GM23248 (cell line): ENCODE results near the gene NFYB. TPM values are rescaled to one million over a fixed set of nuclear protein-coding genes. Genes with fewer than 3 reads are reported as not detected.
A peak's percentile ranks its signal among the peaks of the same experiment; 100 is the strongest.
"Not testable (repeated sequence)": the region's sequence is repeated elsewhere in the genome, so short reads cannot be mapped to it uniquely, and the experiment has no call there.

Experiments used
- DNase-seq: peaks from one replicate; pipeline ENCODE4 v3.0.0-alpha.2; 2015
- H2AFZ ChIP-seq: fragments of 200-600 bp; sonication (generic); 2 replicates; pipeline ENCODE4 v1.6.1; 2016; ENCODE audit warnings: antibody characterized with exemption
- H3F3A ChIP-seq: fragments of 200-600 bp; sonication (generic); 2 replicates; pipeline ENCODE4 v1.6.1; 2016; ENCODE audit warnings: mild to moderate bottlenecking, antibody characterized with exemption, mixed run types; ENCODE audit not compliant: insufficient read depth
- H3K27ac ChIP-seq: fragments of 200-600 bp; sonication (generic); 2 replicates; pipeline ENCODE4 v1.5.1; 2016; ENCODE audit warnings: mild to moderate bottlenecking
- H3K27me3 ChIP-seq: fragments of 200-600 bp; sonication (generic); replicated peaks from 2 replicates; pipeline ENCODE4 v1.6.1; 2016; ENCODE audit warnings: mild to moderate bottlenecking; ENCODE audit not compliant: insufficient read depth
- H3K36me3 ChIP-seq: fragments of 200-600 bp; sonication (generic); 2 replicates; pipeline ENCODE4 v1.6.1; 2016; ENCODE audit warnings: low read depth, mild to moderate bottlenecking
- H3K4me1 ChIP-seq: fragments of 200-600 bp; sonication (generic); 2 replicates; pipeline ENCODE4 v1.6.1; 2016; ENCODE audit warnings: mild to moderate bottlenecking; ENCODE audit not compliant: insufficient read depth
- H3K4me2 ChIP-seq: fragments of 200-600 bp; sonication (generic); one replicate; pipeline ENCODE4 v1.6.1; 2016; ENCODE audit warnings: mild to moderate bottlenecking; ENCODE audit not compliant: unreplicated experiment
- H3K4me3 ChIP-seq: fragments of 200-600 bp; sonication (generic); 2 replicates; pipeline ENCODE4 v1.5.1; 2016; ENCODE audit warnings: mild to moderate bottlenecking
- H3K79me2 ChIP-seq: fragments of 200-600 bp; sonication (generic); 2 replicates; pipeline ENCODE4 v1.6.1; 2016; ENCODE audit warnings: mild to moderate bottlenecking; ENCODE audit not compliant: insufficient read depth
- H3K9ac ChIP-seq: fragments of 200-600 bp; sonication (generic); 2 replicates; pipeline ENCODE4 v1.6.1; 2016; ENCODE audit warnings: mild to moderate bottlenecking
- H3K9me2 ChIP-seq: fragments of 200-600 bp; sonication (generic); 2 replicates; pipeline ENCODE4 v1.6.1; 2016; ENCODE audit warnings: mixed run types, mild to moderate bottlenecking, moderate library complexity; ENCODE audit not compliant: insufficient read depth
- H3K9me3 ChIP-seq: fragments of 200-600 bp; sonication (generic); one replicate; pipeline ENCODE4 v1.6.1; 2017; ENCODE audit warnings: low read depth
- H4K20me1 ChIP-seq: fragments of 200-600 bp; sonication (generic); 2 replicates; pipeline ENCODE4 v1.6.0; 2016; ENCODE audit not compliant: insufficient read depth
- EZH2 ChIP-seq: fragments of 200-600 bp; sonication (generic); IDR thresholded peaks from 2 replicates; pipeline ENCODE4 v1.6.1; 2018; ENCODE audit warnings: antibody characterized with exemption, mild to moderate bottlenecking; ENCODE audit not compliant: insufficient read depth, poor library complexity, severe bottlenecking
- EZH2phosphoT487 ChIP-seq: fragments of 200-600 bp; sonication (generic); IDR thresholded peaks from 2 replicates; pipeline ENCODE4 v1.6.1; 2018; ENCODE audit warnings: antibody characterized with exemption, moderate library complexity, mild to moderate bottlenecking, low read depth; ENCODE audit not compliant: insufficient read depth
- WGBS, 2 experiments: methylation state at CpG; one replicate each; pipeline ENCODE4 v1.1.6; 2015 to 2017; ENCODE audit warnings: low lambda C conversion rate in 2 of 2, low coverage in 1 of 2; ENCODE audit errors: missing lambda C conversion rate in 2 of 2; 5-methylcytosine and 5-hydroxymethylcytosine counted together
- in situ Hi-C: fragments of 300-500 bp; cut with MboI; formaldehyde crosslinking; loops from 2 replicates; pipeline ENCODE4 v1.15.0; 2020
- polyA plus RNA-seq: library from polyadenylated mRNA; unstranded; fragments of >200 nt; fragmentation: Nextera tagmentation; extraction: Ambion mirVana; gene quantifications from 2 replicates; pipeline ENCODE4 v1.2.1, GENCODE V29; 2016
- total RNA-seq: library from RNA; depleted of rRNA; stranded (reverse); fragments of >200 nt; shearing (Covaris generic); gene quantifications from 2 replicates; pipeline ENCODE4 v1.2.3, GENCODE V29; 2014

Gene NFYB
- total and polyA plus RNA-seq, 2 experiments from 2014 or later, result 37.1 to 42.2 TPM

GRCh38 chr12:104177336-104177662 is 39.3 kb upstream of the NFYB start:
- H2AFZ ChIP-seq, result no peak overlapping the region
- no peaks in the 10 kb centered on the region for H3K79me2 ChIP-seq
- H3K9me2 ChIP-seq, result no peaks in the 10 kb centered on the region
- in situ Hi-C loops, result no loop called here
- H3K4me2 ChIP-seq, result peak overlapping the region; percentile 53
- H3K27me3 ChIP-seq, result no peaks in the 10 kb centered on the region
- no peak for DNase-seq
- peak overlapping the region; percentile 32 for H3K9ac ChIP-seq
- H3K4me1 ChIP-seq, result peaks cover 44% of the 10 kb centered on the region
- H4K20me1 ChIP-seq, result no peaks in the 10 kb centered on the region
- TF ChIP-seq EZH2phosphoT487 (no peak), EZH2 (no peak)
- H3K9me3 ChIP-seq, result no peaks in the 10 kb centered on the region
- peak overlapping the region; percentile 43 for H3K4me3 ChIP-seq
- H3K27ac ChIP-seq, result peak overlapping the region; percentile 87
- H3F3A ChIP-seq, result peaks cover 51% of the 10 kb centered on the region
- no peaks in the 10 kb centered on the region for H3K36me3 ChIP-seq
- 0% methylated on average over 2 of the region's 2 CpGs for WGBS, 2 experiments

- in situ Hi-C loops, result no loop called here
- H4K20me1 ChIP-seq, result no peaks in the 10 kb centered on the region
- H2AFZ ChIP-seq, result no peak overlapping the region
- no peak overlapping the region for H3K9ac ChIP-seq
- H3K9me3 ChIP-seq, result no peaks in the 10 kb centered on the region
- H3K4me3 ChIP-seq, result no peak overlapping the region
- H3F3A ChIP-seq, result peaks cover 38% of the 10 kb centered on the region
- H3K36me3 ChIP-seq, result no peaks in the 10 kb centered on the region
- H3K79me2 ChIP-seq, result no peaks in the 10 kb centered on the region
- no peak overlapping the region for H3K27ac ChIP-seq
- no peak overlapping the region for H3K4me2 ChIP-seq
- peaks cover 30% of the 10 kb centered on the region for H3K4me1 ChIP-seq
- H3K9me2 ChIP-seq, result no peaks in the 10 kb centered on the region
- no peaks in the 10 kb centered on the region for H3K27me3 ChIP-seq
- WGBS, 2 experiments, result 86 to 89% methylated on average over 10 of the region's 10 CpGs
- no peak for DNase-seq
- TF ChIP-seq EZH2phosphoT487, result no peak
Measured at GRCh38 chr12:104175726-104176247, 37.8 kb upstream of the NFYB start.

GRCh38 chr12:104173804-104174203 is 35.8 kb upstream of the NFYB start:
- H4K20me1 ChIP-seq, H3K4me3 ChIP-seq, H3K27me3 ChIP-seq, H3K9me2 ChIP-seq, in situ Hi-C loops, H3K9me3 ChIP-seq, H3K79me2 ChIP-seq, H3K36me3 ChIP-seq, DNase-seq, H3K27ac ChIP-seq, H3K4me2 ChIP-seq, H2AFZ ChIP-seq, H3K9ac ChIP-seq: not testable (repeated sequence)
- 88 to 92% methylated on average over 5 of the region's 5 CpGs for WGBS, 2 experiments
- Histone ChIP-seq H3K4me1 (peaks cover 20% of the 10 kb centered on the region), H3F3A (peaks cover 21% of the 10 kb centered on the region)

- Histone ChIP-seq H3K4me1 (peaks cover 8% of the 10 kb centered on the region), H3K4me2 (no peak overlapping the region), H3K4me3 (no peak overlapping the region), H4K20me1 (no peaks in the 10 kb centered on the region), H3K9me2 (no peaks in the 10 kb centered on the region), H3K9me3 (no peaks in the 10 kb centered on the region), H3K9ac (no peak overlapping the region), H2AFZ (no peak overlapping the region), H3F3A (peaks cover 9% of the 10 kb centered on the region), H3K36me3 (no peaks in the 10 kb centered on the region), H3K79me2 (no peaks in the 10 kb centered on the region), H3K27me3 (no peaks in the 10 kb centered on the region), H3K27ac (no peak overlapping the region)
- no peak for TF ChIP-seq EZH2
- no peak for TF ChIP-seq EZH2phosphoT487
- in situ Hi-C loops, result no loop called here
- no peak for DNase-seq
- 74 to 78% methylated on average over 6 of the region's 6 CpGs for WGBS, 2 experiments
Measured at GRCh38 chr12:104172570-104172947, 34.5 kb upstream of the NFYB start.

- Histone ChIP-seq H4K20me1 (no peaks in the 10 kb centered on the region), H3K27ac (no peak overlapping the region), H3K9me2 (no peaks in the 10 kb centered on the region), H3K4me3 (no peak overlapping the region), H3K4me2 (no peak overlapping the region), H3K36me3 (no peaks in the 10 kb centered on the region), H3K4me1 (peaks cover 4% of the 10 kb centered on the region), H3K27me3 (no peaks in the 10 kb centered on the region), H3K79me2 (no peaks in the 10 kb centered on the region), H3K9ac (no peak overlapping the region), H2AFZ (no peak overlapping the region), H3F3A (peaks cover 5% of the 10 kb centered on the region), H3K9me3 (no peaks in the 10 kb centered on the region)
- in situ Hi-C loops, result no loop called here
- DNase-seq, result no peak
- TF ChIP-seq EZH2phosphoT487 (no peak), EZH2 (no peak)
- 88% methylated on average over 25 to 28 of the region's 28 CpGs for WGBS, 2 experiments
Measured at GRCh38 chr12:104171785-104172569, 34.0 kb upstream of the NFYB start.
